ENCODE measurements around the gene ATP2C2. TPM values are rescaled to one million over a fixed set of nuclear protein-coding genes. Genes with fewer than 3 reads are reported as not detected.
"Not testable (repeated sequence)": the region's sequence is repeated elsewhere in the genome, so short reads cannot be mapped to it uniquely, and the experiment has no call there.

The ATP2C2 gene
- total and polyA plus RNA-seq, 7 experiments from 2014 or later = 0.20 TPM; not detected in 6

- no peaks in the 10 kb centered on the region for H3K36me3 ChIP-seq (ENCODE audit: control insufficient read depth in 2 of 3, insufficient read depth in 3 of 3, low read length in 3 of 3)
- POLR2A ChIA-PET = no interaction called here
- H3K27me3 ChIP-seq (ENCODE audit: control insufficient read depth in 2 of 2, insufficient read depth in 2 of 2, low read length in 2 of 2) = no peaks in the 10 kb centered on the region
- H3K4me1 ChIP-seq (ENCODE audit: control insufficient read depth in 2 of 2, insufficient read depth in 2 of 2, low read length in 2 of 2) = no peaks in the 10 kb centered on the region
- H3K36me3 Mint-ChIP-seq = peaks cover 0 to 2% (median 0%) of the 10 kb centered on the region in 5 donors
- no peak overlapping the region for H3K27ac ChIP-seq (ENCODE audit: low read depth, low read length)
- H3K4me3 Mint-ChIP-seq = no peak overlapping the region
- DNase-seq (no peak), ATAC-seq (no peak)
- no peak overlapping the region for H3K27ac Mint-ChIP-seq
- peaks cover 0 to 13% (median 0%) of the 10 kb centered on the region in 5 donors for H3K27me3 Mint-ChIP-seq
- H3K4me3 ChIP-seq (ENCODE audit: low read length) = no peak overlapping the region
- CTCF ChIA-PET = no interaction called here
- peaks cover 0 to 4% (median 0%) of the 10 kb centered on the region in 3 experiments for H3K9me3 ChIP-seq (ENCODE audit: control insufficient read depth in 2 of 3, low read length in 3 of 3)
- H3K4me1 Mint-ChIP-seq = peaks cover 0 to 2% (median 0%) of the 10 kb centered on the region in 7 donors
- intact Hi-C loops (cut with micrococcal nuclease) = no loop called here
- peaks cover 4 to 18% (median 11%) of the 10 kb centered on the region in 11 donors for H3K9me3 Mint-ChIP-seq
Observed at GRCh38 chr16:84387021-84387420, 18.7 kb downstream of the ATP2C2 start.

- H3K4me1 ChIP-seq (ENCODE audit: control insufficient read depth in 2 of 2, insufficient read depth in 2 of 2, low read length in 2 of 2) = no peaks in the 10 kb centered on the region
- no peak overlapping the region for H3K27ac Mint-ChIP-seq
- peaks cover 0 to 2% (median 0%) of the 10 kb centered on the region in 7 donors for H3K4me1 Mint-ChIP-seq
- DNase-seq = no peak
- peaks cover 0 to 27% (median 3%) of the 10 kb centered on the region in 5 donors for H3K27me3 Mint-ChIP-seq
- H3K36me3 Mint-ChIP-seq = peaks cover 0 to 2% (median 0%) of the 10 kb centered on the region in 5 donors
- no peak overlapping the region for H3K4me3 Mint-ChIP-seq
- POLR2A ChIA-PET = no interaction called here
- H3K27me3 ChIP-seq (ENCODE audit: control insufficient read depth in 2 of 2, insufficient read depth in 2 of 2, low read length in 2 of 2) = no peaks in the 10 kb centered on the region
- H3K9me3 Mint-ChIP-seq = peaks cover 0 to 12% (median 6%) of the 10 kb centered on the region in 11 donors
- CTCF ChIA-PET = no interaction called here
- intact Hi-C loops (cut with micrococcal nuclease) = no loop called here
- no peaks in the 10 kb centered on the region for H3K36me3 ChIP-seq (ENCODE audit: control insufficient read depth in 2 of 3, insufficient read depth in 3 of 3, low read length in 3 of 3)
- no peak overlapping the region for H3K27ac ChIP-seq (ENCODE audit: low read depth, low read length)
- no peaks in the 10 kb centered on the region for H3K9me3 ChIP-seq (ENCODE audit: control insufficient read depth in 2 of 3, low read length in 3 of 3)
- no peak for ATAC-seq
- H3K4me3 ChIP-seq (ENCODE audit: low read length) = no peak overlapping the region
Observed at GRCh38 chr16:84390131-84390785, 21.9 kb downstream of the ATP2C2 start.

DNA sequence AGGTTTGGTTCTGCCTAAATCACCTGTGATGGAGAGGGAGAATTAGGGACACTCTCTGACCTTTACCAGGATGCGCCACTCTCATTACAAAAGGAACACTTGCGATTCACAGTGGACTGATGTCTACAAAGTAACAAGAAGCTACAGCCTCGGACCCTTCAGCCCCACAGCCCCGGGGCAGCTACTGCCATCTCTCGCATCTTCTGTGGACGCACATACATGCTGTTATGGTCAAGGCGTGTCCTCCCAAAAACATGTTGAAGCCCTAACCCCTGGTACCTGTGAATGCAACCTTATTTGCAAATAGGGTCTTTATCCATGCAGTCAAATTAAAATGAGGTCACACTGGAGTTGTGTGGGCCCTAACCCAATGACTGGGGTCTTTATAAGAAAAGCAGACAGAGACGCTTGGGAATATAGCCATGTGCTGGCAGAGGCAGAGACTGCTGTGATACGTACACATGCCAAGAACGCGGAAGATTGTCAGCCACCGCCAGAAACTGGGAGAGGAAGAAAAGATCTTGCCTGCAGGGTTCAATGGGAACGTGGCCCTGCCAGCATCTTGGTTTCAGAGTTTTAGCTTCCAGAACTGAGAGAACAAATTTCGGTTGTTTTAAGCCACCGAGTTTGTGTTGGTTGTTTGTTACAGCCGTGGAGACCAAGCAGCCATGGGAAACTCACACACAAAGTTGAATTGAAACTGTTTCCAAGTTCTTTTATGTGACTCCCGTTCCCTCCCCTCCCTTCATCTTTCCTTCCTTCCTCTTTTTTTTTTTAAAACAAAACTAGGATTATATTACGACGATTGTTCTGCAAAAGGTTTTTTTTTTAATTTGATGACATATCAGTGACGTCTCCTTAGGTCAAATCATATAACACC lies 23.1 kb downstream of the ATP2C2 start:
- Histone ChIP-seq H3K36me3 (ENCODE audit: control insufficient read depth in 2 of 3, insufficient read depth in 3 of 3, low read length in 3 of 3) (no peaks in the 10 kb centered on the region), H3K9me3 (ENCODE audit: control insufficient read depth in 2 of 3, low read length in 3 of 3) (no peaks in the 10 kb centered on the region), H3K27me3 (ENCODE audit: control insufficient read depth in 2 of 2, insufficient read depth in 2 of 2, low read length in 2 of 2) (no peaks in the 10 kb centered on the region), H3K27ac (ENCODE audit: low read depth, low read length) (no peak overlapping the region), H3K4me3 (ENCODE audit: low read length) (no peak overlapping the region), H3K4me1 (ENCODE audit: control insufficient read depth in 2 of 2, insufficient read depth in 2 of 2, low read length in 2 of 2) (no peaks in the 10 kb centered on the region)
- DNase-seq (no peak), ATAC-seq (no peak)
- Mint-ChIP-seq H3K27ac (peak overlapping the region in 1 of 9 donors; percentile 46), H3K9me3 (peaks cover 0 to 1% (median 0%) of the 10 kb centered on the region in 11 donors), H3K4me1 (peaks cover 0 to 2% (median 0%) of the 10 kb centered on the region in 7 donors), H3K4me3 (no peak overlapping the region), H3K27me3 (peaks cover under 1 to 31% (median 12%) of the 10 kb centered on the region in 5 donors), H3K36me3 (peaks cover 0 to 4% (median 1%) of the 10 kb centered on the region in 5 donors)
- POLR2A ChIA-PET = no interaction called here
- intact Hi-C loops (cut with micrococcal nuclease) = no loop called here
- CTCF ChIA-PET = no interaction called here

DNA sequence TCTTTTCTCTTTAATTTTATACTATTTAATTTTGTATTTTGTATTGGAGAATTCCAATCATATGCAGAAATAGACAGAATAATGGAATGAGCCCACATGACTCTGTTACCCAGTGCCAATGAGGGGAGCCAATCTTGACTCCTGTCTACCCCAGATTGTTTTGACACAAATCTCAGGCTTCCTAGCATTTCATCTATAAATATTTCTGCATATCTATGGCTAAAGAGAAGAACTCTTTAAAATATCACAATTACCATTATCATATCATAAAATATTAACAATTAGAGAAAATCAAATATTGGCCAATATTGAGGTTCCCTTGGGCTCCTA lies 23.7 kb downstream of the ATP2C2 start:
- DNase-seq = no peak
- no peak overlapping the region for H3K27ac Mint-ChIP-seq
- Histone ChIP-seq H3K9me3 (ENCODE audit: control insufficient read depth in 2 of 3, low read length in 3 of 3) (no peaks in the 10 kb centered on the region), H3K4me1 (ENCODE audit: control insufficient read depth in 2 of 2, insufficient read depth in 2 of 2, low read length in 2 of 2) (no peaks in the 10 kb centered on the region), H3K36me3 (ENCODE audit: control insufficient read depth in 2 of 3, insufficient read depth in 3 of 3, low read length in 3 of 3) (no peaks in the 10 kb centered on the region), H3K27ac (ENCODE audit: low read depth, low read length) (no peak overlapping the region), H3K4me3 (ENCODE audit: low read length) (no peak overlapping the region), H3K27me3 (ENCODE audit: control insufficient read depth in 2 of 2, insufficient read depth in 2 of 2, low read length in 2 of 2) (no peaks in the 10 kb centered on the region)
- peaks cover 0 to 2% (median 0%) of the 10 kb centered on the region in 7 donors for H3K4me1 Mint-ChIP-seq
- H3K4me3 Mint-ChIP-seq = no peak overlapping the region
- intact Hi-C loops (cut with micrococcal nuclease) = no loop called here
- ChIA-PET POLR2A (no interaction called here), CTCF (no interaction called here)
- H3K36me3 Mint-ChIP-seq = peaks cover 0 to 4% (median 0%) of the 10 kb centered on the region in 5 donors
- peaks cover 4 to 36% (median 16%) of the 10 kb centered on the region in 5 donors for H3K27me3 Mint-ChIP-seq
- peaks cover 0 to 2% (median 0%) of the 10 kb centered on the region in 11 donors for H3K9me3 Mint-ChIP-seq
- no peak for ATAC-seq

GRCh38 chr16:84396082-84396481 lies 27.7 kb downstream of the ATP2C2 start:
- ATAC-seq; H3K36me3 ChIP-seq (ENCODE audit: control insufficient read depth in 2 of 3, insufficient read depth in 3 of 3, low read length in 3 of 3); H3K9me3 Mint-ChIP-seq; DNase-seq; H3K4me1 ChIP-seq (ENCODE audit: control insufficient read depth in 2 of 2, insufficient read depth in 2 of 2, low read length in 2 of 2); POLR2A ChIA-PET; H3K4me1 Mint-ChIP-seq; H3K36me3 Mint-ChIP-seq; H3K27me3 ChIP-seq (ENCODE audit: control insufficient read depth in 2 of 2, insufficient read depth in 2 of 2, low read length in 2 of 2); intact Hi-C loops (cut with micrococcal nuclease); CTCF ChIA-PET; H3K27ac Mint-ChIP-seq; H3K9me3 ChIP-seq (ENCODE audit: control insufficient read depth in 2 of 3, low read length in 3 of 3); H3K4me3 ChIP-seq (ENCODE audit: low read length); H3K4me3 Mint-ChIP-seq; H3K27ac ChIP-seq (ENCODE audit: low read depth, low read length): not testable (repeated sequence)
- peaks cover 12 to 40% (median 20%) of the 10 kb centered on the region in 5 donors for H3K27me3 Mint-ChIP-seq

- Mint-ChIP-seq H3K4me3 (no peak overlapping the region), H3K36me3 (peaks cover 0 to 4% (median 0%) of the 10 kb centered on the region in 5 donors), H3K4me1 (no peaks in the 10 kb centered on the region), H3K27me3 (peaks cover 14 to 41% (median 20%) of the 10 kb centered on the region in 5 donors), H3K27ac (no peak overlapping the region), H3K9me3 (peaks cover 0 to 5% (median 1%) of the 10 kb centered on the region in 11 donors)
- ChIA-PET CTCF (no interaction called here), POLR2A (no interaction called here)
- H3K27me3 ChIP-seq (ENCODE audit: control insufficient read depth in 2 of 2, insufficient read depth in 2 of 2, low read length in 2 of 2) = no peaks in the 10 kb centered on the region
- no peaks in the 10 kb centered on the region for H3K9me3 ChIP-seq (ENCODE audit: control insufficient read depth in 2 of 3, low read length in 3 of 3)
- H3K36me3 ChIP-seq (ENCODE audit: control insufficient read depth in 2 of 3, insufficient read depth in 3 of 3, low read length in 3 of 3) = no peaks in the 10 kb centered on the region
- no peaks in the 10 kb centered on the region for H3K4me1 ChIP-seq (ENCODE audit: control insufficient read depth in 2 of 2, insufficient read depth in 2 of 2, low read length in 2 of 2)
- H3K27ac ChIP-seq (ENCODE audit: low read depth, low read length) = no peak overlapping the region
- no peak for DNase-seq
- no peak for ATAC-seq
- intact Hi-C loops (cut with micrococcal nuclease) = no loop called here
- H3K4me3 ChIP-seq (ENCODE audit: low read length) = no peak overlapping the region
Observed at GRCh38 chr16:84396537-84397008, 28.2 kb downstream of the ATP2C2 start.

All from naive thymus-derived CD4-positive, alpha-beta T cell (primary cell).